GM21786 (cell line): Measurements from ENCODE around the gene PAQR5.
"Not testable (repeated sequence)": the region's sequence is repeated elsewhere in the genome, so short reads cannot be mapped to it uniquely, and the experiment has no call there.

ENCODE experiments used
- ATAC-seq: cut with Tn5 transposase; IDR thresholded peaks from one replicate; pipeline ENCODE4 v1.9.1; 2021; ENCODE audit not compliant: unreplicated experiment

PAQR5 gene

DNA sequence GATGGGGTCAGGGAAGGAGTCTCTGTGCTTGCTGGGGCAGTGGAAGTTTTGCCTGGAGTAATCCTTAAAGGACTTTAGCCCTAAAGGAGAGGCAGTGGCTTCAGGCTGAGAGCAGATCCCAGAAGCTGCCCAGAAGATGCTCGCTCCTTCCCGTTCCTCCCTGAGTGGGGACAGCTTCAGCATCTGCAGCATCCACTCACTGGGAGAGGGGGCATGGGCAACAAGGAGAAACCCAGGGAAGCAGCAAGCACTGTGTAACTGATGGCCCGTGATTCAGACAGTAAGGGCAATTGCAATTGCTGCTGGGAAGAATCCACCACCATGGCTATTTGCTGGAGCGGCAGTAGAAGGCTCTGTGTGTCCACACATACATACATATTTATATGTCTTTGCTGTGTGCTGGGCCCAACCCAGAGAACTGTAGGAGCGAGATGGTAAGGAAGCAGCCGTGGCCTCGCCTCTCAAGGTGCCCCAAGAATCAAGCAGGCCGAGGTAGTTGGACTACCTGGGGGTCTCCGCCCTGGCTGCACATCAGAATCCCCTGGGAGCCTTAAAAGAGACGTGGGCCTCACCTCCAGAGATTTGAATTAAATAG, 5.8 kb upstream of the PAQR5 start:
- ATAC-seq, result no peak

DNA sequence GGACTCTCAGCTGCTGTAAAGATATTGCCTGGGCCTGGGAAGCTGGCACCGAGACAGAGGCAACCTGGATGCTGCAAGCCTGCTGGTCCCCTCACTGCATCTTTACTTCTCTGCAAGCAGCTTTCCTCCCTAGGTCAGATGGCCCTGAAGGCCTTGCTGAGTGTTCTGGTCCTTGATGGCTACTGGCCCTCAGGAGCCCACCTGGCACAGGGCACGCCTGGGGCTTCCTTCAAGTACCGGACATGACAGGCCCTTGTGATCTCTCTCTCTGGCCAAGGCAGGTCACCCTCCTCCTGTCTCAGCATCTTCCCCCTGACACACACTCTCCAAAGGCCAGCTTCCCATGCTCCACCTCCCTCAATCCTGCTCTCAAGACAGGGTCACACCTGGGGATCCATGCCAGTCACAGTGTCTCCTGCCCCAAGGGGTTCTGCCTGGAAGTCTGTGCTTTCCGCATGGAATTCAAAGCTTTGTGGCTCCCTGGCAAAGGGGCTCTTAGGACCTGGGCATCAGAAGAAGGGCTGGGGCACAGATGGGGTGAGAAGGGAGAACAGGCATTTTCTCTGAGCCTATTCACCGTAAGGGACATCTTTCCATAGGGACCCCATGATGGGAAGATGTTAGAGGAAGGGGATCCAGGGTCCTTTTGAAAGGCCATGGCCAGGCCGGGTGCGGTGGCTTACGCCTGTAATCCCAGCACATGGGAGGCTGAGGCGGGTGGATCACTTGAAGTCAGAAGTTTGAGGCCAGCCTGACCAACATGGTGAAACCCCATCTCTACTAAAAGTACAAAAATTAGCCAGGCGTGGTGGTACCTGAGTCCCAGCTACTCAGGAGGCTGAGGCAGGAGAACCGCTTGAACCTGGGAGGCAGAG, 4.7 kb upstream of the PAQR5 start:
- ATAC-seq, result no peak

GRCh38 chr15:69296606-69297005, 2.1 kb upstream of the PAQR5 start:
- no peak for ATAC-seq

DNA sequence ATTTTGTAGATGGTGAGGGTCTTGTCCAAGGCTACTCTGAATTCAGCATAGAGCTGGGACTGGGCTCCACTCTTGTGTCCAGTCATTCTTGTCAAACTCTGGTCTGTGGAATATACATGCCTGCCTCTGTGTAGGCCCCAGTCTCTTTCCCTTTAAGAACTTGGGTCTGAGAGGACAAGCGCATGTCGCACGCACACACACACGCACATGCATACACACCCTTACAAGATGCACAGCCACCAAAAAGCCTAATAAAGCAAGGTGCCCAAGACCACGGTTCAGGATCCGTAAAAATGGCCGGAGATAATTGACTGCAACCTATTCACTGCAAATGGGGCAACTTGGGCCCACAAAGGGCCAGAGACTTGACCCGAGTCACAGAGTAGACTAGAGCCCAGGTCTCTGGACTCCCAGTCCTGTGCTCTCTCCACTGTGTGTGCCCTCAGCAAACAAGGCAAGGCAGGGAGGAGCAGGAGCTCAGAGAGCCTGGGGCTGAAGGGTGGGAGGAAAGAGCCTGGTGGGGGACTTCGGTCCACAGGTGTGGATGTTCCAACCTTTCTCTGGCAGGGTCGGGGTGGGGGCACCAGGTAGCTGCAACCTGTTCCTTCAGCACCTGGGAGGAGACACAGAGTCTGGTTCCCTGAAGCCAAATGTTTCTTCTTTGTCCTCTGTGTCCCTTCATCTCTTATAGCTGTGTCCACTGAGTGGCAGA, 914 bp upstream of the PAQR5 start:
- no peak for ATAC-seq

DNA sequence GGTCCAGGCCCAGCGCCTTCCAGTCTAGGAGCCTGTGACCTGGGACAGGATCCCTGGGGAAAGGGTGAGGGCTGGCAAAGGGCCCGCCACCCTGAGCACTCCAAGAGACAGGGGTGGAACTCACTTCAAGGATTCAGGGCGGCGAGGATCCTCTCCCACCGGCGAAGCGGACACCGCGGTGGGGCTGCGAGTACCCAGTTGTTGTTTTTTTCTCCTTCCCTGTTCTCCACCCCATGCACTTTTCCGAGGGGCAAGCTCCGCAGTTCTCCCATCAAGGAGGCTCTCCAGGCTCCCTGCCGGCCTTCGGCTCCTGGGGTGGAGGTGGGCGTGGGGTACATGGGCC, 387 bp upstream of the PAQR5 start:
- ATAC-seq, result no peak

DNA sequence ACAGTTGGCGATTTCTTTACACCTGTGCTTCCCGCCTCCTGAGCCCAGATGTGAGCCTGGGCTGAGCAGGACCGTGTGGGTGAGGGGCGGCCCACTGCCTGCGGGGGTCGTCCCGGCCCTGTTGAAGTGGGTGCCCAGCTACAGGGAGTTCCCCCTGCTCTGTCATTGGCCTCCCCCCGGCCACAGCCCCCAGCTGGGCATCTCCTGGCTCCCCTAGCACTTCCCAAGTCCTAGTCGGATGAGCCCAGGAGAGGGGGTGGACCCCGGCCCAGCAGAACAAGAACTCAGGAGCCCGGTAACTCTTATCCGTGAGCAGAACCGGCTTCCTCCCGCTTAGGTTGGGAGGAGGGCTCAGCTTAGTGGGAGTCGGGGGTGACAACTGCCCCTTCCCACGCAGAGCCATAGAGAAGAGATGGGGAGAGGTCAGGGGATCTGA, 757 bp downstream of the PAQR5 start:
- no peak for ATAC-seq

GRCh38 chr15:69299943-69300588, 1.4 kb downstream of the PAQR5 start:
- ATAC-seq, result no peak

GRCh38 chr15:69301101-69301500, 2.4 kb downstream of the PAQR5 start:
- ATAC-seq, result not testable (repeated sequence)

DNA sequence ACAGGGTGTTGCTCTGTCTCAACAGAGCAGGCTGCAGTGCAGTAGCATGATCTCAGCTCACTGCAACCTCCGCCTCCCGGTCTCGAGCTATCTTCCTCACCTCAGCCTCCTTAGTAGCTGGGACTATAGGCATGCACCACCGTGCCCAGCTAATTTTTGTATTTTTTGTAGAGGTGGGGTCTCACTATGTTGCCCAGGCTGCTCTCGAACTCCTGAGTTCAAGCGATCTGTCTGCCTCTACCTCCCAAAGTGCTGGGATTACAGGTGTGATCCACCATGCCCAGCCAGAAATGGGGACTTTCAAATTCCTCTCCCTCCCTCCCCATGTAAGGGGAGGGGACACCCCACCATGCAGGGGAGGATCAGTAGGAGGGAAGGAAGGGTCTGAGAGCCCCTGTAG, 3.4 kb downstream of the PAQR5 start:
- not testable (repeated sequence) for ATAC-seq

- no peak for ATAC-seq
Observed at GRCh38 chr15:69302929-69303328, 4.2 kb downstream of the PAQR5 start.

- ATAC-seq, result no peak
Observed at GRCh38 chr15:69303337-69304181, 4.8 kb downstream of the PAQR5 start.

DNA sequence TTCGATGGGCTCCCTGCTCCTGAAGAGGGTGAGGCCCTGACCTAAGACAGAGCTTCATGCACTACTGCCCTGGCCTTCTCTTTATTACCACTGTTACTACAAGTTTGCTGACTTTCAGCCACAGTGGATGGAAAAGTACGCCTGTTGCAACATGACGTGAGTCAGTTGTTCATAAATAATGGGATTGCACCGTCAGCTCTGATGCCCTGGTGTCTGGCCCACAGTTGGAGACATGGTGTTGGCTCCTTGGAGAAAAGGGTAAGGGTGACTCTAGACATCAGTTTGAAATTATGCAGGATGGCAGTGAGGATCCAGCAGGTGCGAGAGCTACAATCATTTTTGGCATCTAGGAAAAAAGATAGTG, 5.5 kb downstream of the PAQR5 start:
- no peak for ATAC-seq

GRCh38 chr15:69305204-69305931, 6.7 kb downstream of the PAQR5 start:
- ATAC-seq, result no peak

GRCh38 chr15:69305933-69306568, 7.3 kb downstream of the PAQR5 start:
- no peak for ATAC-seq

- ATAC-seq, result no peak
Observed at GRCh38 chr15:69307939-69308338, 9.2 kb downstream of the PAQR5 start.

- no peak for ATAC-seq
Observed at GRCh38 chr15:69308949-69309348, 10.2 kb downstream of the PAQR5 start.

DNA sequence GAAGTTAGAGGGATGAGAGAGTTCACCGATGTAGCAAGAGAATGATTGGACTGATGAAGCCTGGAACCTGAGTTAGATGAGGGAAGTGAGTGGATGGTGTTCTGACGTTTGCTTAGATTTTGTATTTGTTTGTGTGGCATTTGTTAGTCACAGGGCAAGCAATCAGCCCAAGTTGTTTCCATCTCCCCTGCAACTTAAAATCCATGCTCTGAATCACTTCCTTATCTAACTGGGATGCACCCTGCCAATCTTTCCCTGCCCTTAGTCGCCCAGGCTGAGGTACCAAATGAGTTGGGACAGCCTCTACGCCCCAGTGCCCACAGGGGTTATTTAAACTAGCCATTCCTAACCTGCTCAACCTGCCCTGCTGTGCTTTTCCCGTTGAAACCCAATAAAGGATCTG, 12.6 kb downstream of the PAQR5 start:
- ATAC-seq, result no peak

DNA sequence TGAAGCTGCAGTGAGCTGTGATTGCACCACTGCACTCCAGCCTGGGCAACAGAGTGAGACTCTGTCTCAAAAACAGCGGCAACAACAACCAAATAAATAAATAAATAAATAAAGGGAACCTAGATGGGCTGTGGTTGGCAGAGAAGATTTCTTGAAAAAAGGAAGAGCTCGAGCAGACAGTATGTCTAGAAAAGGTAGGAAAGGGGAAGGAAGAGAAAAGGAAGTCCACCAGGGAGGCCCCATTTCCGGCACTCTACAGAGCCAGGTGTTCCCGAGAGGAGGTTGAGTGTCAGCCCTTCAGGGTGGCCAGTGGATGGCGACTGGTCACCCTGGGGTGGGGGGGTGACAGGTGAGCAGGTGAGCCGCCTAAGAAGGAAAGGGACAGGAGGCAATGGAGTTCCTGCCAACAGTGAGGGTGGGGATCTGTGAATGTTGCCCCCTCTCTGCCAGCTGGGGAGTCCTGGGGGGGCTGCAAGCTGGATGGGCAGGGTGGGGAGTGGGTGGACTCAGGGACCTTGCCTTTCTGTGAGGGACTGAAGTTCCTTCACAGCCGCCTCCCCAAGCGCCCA, 14.8 kb downstream of the PAQR5 start:
- ATAC-seq, result no peak

GRCh38 chr15:69314131-69314530, 15.4 kb downstream of the PAQR5 start:
- no peak for ATAC-seq
